OCI-LY1 (cell line): Measurements from ENCODE around the gene LIMA1.
A peak's percentile ranks its signal among the peaks of the same experiment; 100 is the strongest.

ENCODE experiments used
- H2AFZ ChIP-seq: fragments of 200-600 bp; sonication (generic), shearing (Covaris generic); 2 replicates; pipeline ENCODE4 v1.6.0; 2014; ENCODE audit warnings: antibody characterized with exemption, mild to moderate bottlenecking, low read length
- H3F3A ChIP-seq: fragments of 200-600 bp; sonication (generic), shearing (Covaris generic); 2 replicates; pipeline ENCODE4 v1.6.0; 2014; ENCODE audit warnings: mild to moderate bottlenecking, antibody characterized with exemption, low read length, moderate library complexity; ENCODE audit not compliant: insufficient read depth
- H3K27ac ChIP-seq: fragments of 200-600 bp; sonication (generic); 2 replicates; pipeline ENCODE4 v1.5.1; 2014; ENCODE audit warnings: low read length, mixed run types, mild to moderate bottlenecking, low read depth; ENCODE audit not compliant: poor library complexity, severe bottlenecking
- H3K27me3 ChIP-seq: fragments of 200-600 bp; sonication (generic); 2 replicates; pipeline ENCODE4 v1.6.0; 2014; ENCODE audit warnings: antibody characterized with exemption, mild to moderate bottlenecking, low read length, moderate library complexity; ENCODE audit not compliant: insufficient read depth
- H3K36me3 ChIP-seq: fragments of 200-600 bp; sonication (generic); 2 replicates; pipeline ENCODE4 v1.6.1; 2014; ENCODE audit warnings: mild to moderate bottlenecking, antibody characterized with exemption, low read length, moderate library complexity, mixed read lengths; ENCODE audit not compliant: insufficient read depth
- H3K4me1 ChIP-seq: fragments of 200-600 bp; sonication (generic); 2 replicates; pipeline ENCODE4 v1.5.1; 2014; ENCODE audit warnings: mild to moderate bottlenecking, low read length, moderate library complexity; ENCODE audit not compliant: insufficient read depth, severe bottlenecking
- H3K4me2 ChIP-seq: fragments of 200-600 bp; sonication (generic), shearing (Covaris generic); 2 replicates; pipeline ENCODE4 v1.6.1; 2014; ENCODE audit warnings: low read length
- H3K4me3 ChIP-seq: fragments of 200-600 bp; sonication (generic); 2 replicates; pipeline ENCODE4 v1.5.1; 2014; ENCODE audit warnings: low read length, low read depth, mild to moderate bottlenecking, mixed read lengths; ENCODE audit not compliant: poor library complexity, severe bottlenecking
- H3K79me2 ChIP-seq: fragments of 200-600 bp; shearing (Covaris generic); 2 replicates; pipeline ENCODE4 v1.6.1; 2016; ENCODE audit warnings: mixed run types, low read length, mixed read lengths; ENCODE audit not compliant: insufficient read depth
- H3K9ac ChIP-seq: fragments of 200-600 bp; sonication (generic), shearing (Covaris generic); 2 replicates; pipeline ENCODE4 v1.6.1; 2014; ENCODE audit warnings: mild to moderate bottlenecking, low read length, mixed read lengths
- H3K9me2 ChIP-seq: fragments of 200-600 bp; sonication (generic), shearing (Covaris generic); 2 replicates; pipeline ENCODE4 v1.6.1; 2014; ENCODE audit warnings: low read depth, mild to moderate bottlenecking, low read length, mixed read lengths
- H3K9me3 ChIP-seq: fragments of 200-600 bp; shearing (Covaris generic); 2 replicates; pipeline ENCODE4 v1.6.1; 2014; ENCODE audit warnings: low read length, mixed read lengths
- H4K20me1 ChIP-seq: fragments of 200-600 bp; sonication (generic), shearing (Covaris generic); 2 replicates; pipeline ENCODE4 v1.6.0; 2016; ENCODE audit warnings: mild to moderate bottlenecking, low read length; ENCODE audit not compliant: insufficient read depth
- CTCF ChIP-seq: fragments of 200-600 bp; sonication (generic), shearing (Covaris generic); IDR thresholded peaks from 2 replicates; pipeline ENCODE4 v1.5.1; 2017; ENCODE audit warnings: mild to moderate bottlenecking, antibody characterized with exemption, low read length, moderate library complexity, mixed read lengths
- EZH2 ChIP-seq: fragments of 200-600 bp; sonication (generic), shearing (Covaris generic); IDR thresholded peaks from 2 replicates; pipeline ENCODE4 v1.8.0; 2017; ENCODE audit warnings: borderline replicate concordance, mixed run types, mild to moderate bottlenecking, antibody characterized with exemption, low read length, moderate library complexity, mixed read lengths

Gene LIMA1

GRCh38 chr12:50182461-50182860 lies 100.9 kb downstream of the LIMA1 start:
- peak; percentile 27; the same call in 1 of the 2 replicates for TF ChIP-seq CTCF
- no peak for TF ChIP-seq EZH2
- H3F3A ChIP-seq, result no peaks in the 10 kb centered on the region

GRCh38 chr12:50181691-50182090 lies 101.6 kb downstream of the LIMA1 start:
- H2AFZ ChIP-seq, result no peak overlapping the region
- H3K9ac ChIP-seq, result no peak overlapping the region
- TF ChIP-seq EZH2, result no peak
- 0 out of 2 replicates have a peak, but pooled peaks have one; percentile 6 for TF ChIP-seq CTCF
- no peaks in the 10 kb centered on the region for H3K9me2 ChIP-seq
- H3K4me1 ChIP-seq, result no peaks in the 10 kb centered on the region
- H3K36me3 ChIP-seq, result no peaks in the 10 kb centered on the region
- H3K4me2 ChIP-seq, result no peak overlapping the region
- H3K27ac ChIP-seq, result no peak overlapping the region
- H3F3A ChIP-seq, result no peaks in the 10 kb centered on the region
- H3K27me3 ChIP-seq, result no peaks in the 10 kb centered on the region
- H3K9me3 ChIP-seq, result no peaks in the 10 kb centered on the region
- H3K79me2 ChIP-seq, result no peaks in the 10 kb centered on the region
- H4K20me1 ChIP-seq, result no peaks in the 10 kb centered on the region
- no peak overlapping the region for H3K4me3 ChIP-seq

More at GRCh38 chr12:50182461-50182860, 100.9 kb downstream of the LIMA1 start:
- H3K9ac ChIP-seq, result no peak overlapping the region
- no peaks in the 10 kb centered on the region for H3K27me3 ChIP-seq
- H3K27ac ChIP-seq, result no peak overlapping the region
- no peaks in the 10 kb centered on the region for H3K4me1 ChIP-seq
- no peaks in the 10 kb centered on the region for H3K79me2 ChIP-seq
- H3K9me3 ChIP-seq, result no peaks in the 10 kb centered on the region
- H3K36me3 ChIP-seq, result no peaks in the 10 kb centered on the region
- H4K20me1 ChIP-seq, result no peaks in the 10 kb centered on the region
- H2AFZ ChIP-seq, result no peak overlapping the region
- no peak overlapping the region for H3K4me2 ChIP-seq
- H3K4me3 ChIP-seq, result no peak overlapping the region
- H3K9me2 ChIP-seq, result no peaks in the 10 kb centered on the region

GRCh38 chr12:50175716-50176026 lies 107.6 kb downstream of the LIMA1 start:
- Histone ChIP-seq H3K4me3 (no peak overlapping the region), H3K4me1 (no peaks in the 10 kb centered on the region), H3K79me2 (no peaks in the 10 kb centered on the region), H3K4me2 (no peak overlapping the region), H4K20me1 (no peaks in the 10 kb centered on the region), H3K9me2 (no peaks in the 10 kb centered on the region), H3K9me3 (no peaks in the 10 kb centered on the region), H3K27me3 (no peaks in the 10 kb centered on the region), H3F3A (no peaks in the 10 kb centered on the region), H2AFZ (no peak overlapping the region), H3K9ac (no peak overlapping the region), H3K36me3 (no peaks in the 10 kb centered on the region), H3K27ac (no peak overlapping the region)
- TF ChIP-seq CTCF, result no peak
- no peak for TF ChIP-seq EZH2
